Measurements from ENCODE around the gene ADH1C.
"Not testable (repeated sequence)": the region's sequence is repeated elsewhere in the genome, so short reads cannot be mapped to it uniquely, and the experiment has no call there.

Gene ADH1C

DNA sequence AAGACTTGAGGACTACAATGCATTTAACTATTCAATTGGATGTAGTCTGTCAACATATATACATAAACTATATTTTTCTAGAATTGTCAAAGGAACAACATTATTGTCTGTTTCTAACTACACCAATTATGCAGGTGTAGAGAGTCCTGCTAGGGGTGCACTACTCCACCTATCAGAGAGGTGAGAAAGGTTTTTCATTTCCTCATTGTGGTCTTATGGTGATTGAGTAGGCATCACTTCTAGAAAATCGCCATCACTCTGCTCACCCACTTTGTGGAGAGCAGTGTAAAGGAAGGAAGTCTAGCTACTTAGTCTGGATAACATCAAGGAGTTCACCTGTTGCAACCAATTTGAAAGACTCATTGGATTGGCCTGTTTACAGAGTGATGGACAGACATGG lies 4.4 kb upstream of the ADH1C start:
- no peak for FAIRE-seq

DNA sequence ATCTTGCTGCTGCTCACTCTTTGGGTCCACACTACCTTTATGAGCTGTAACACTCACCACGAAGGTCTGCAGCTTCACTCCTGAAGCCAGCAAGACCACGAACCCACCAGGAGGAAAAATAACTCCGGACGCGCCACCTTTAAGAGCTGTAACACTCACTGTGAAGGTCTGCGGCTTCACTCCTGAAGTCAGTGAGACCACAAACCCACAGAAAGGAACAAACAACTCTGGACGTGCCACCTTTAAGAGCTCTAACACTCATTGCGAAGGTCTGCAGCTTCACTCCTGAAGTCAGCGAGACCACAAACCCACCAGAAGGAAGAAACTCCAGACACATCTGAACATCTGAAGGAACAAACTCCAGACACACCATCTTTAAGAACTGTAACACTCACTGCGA lies 3.6 kb upstream of the ADH1C start:
- not testable (repeated sequence) for FAIRE-seq

- FAIRE-seq: no peak
Measured at GRCh38 chr4:99351487-99351886, 1.1 kb downstream of the ADH1C start.

DNA sequence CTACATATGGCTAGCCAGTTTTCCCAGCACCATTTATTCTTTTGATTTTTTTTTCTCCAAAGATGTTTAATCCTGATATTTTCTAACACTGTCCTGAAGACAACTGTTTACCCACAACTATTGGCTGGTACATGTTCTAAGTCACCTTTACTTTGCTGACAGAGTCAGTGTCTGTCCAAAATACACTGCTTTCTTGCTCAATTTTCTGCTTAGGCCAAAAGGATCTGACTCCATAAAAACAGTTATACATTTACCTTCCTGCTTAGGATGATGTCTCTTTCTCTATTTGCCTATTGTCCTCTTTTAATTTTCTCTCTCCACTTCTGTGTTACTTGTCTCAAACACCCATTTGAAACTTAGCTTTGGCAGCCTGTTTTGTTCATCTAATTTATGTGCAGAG lies 3.2 kb downstream of the ADH1C start:
- no peak for FAIRE-seq

- FAIRE-seq: not testable (repeated sequence)
Measured at GRCh38 chr4:99342624-99343023, 9.9 kb downstream of the ADH1C start.

DNA sequence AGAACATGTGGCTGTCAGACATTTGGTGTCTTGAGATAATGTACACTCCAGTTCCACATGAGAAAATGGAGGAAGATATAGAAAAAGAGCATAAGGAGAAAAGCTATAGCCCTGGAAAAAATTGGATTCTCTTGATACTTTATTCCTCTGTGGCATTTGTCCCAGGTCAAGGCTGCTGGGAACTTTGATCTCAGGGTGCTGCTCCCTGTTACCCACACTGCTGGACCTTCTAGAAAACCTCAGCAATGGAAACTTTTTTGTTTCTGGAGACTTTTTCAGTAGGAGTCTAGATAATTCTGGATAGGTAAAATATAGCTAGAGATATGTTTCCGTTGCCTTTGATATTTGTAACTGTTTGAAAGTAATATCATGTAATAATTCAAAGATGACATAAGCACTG lies 11.1 kb downstream of the ADH1C start:
- FAIRE-seq: no peak

DNA sequence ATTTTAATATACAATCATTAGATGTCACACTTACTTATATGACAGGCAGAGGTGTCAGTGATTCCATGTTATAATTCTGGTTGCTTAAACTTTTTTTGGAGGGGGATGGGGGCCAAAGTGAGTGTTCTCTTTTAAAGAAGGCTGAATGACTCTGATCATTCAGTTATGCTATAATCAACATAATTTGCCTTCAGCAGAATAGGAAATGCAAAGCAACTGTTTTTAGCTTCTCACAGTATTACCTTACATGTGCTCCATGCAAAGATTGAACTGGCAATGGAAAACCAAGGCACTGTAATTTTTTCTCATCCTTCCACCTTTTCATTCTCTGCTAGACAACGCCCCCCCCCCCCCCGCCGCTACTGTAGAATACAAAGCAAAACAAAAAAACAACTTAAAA lies 13.4 kb downstream of the ADH1C start:
- FAIRE-seq: no peak

DNA sequence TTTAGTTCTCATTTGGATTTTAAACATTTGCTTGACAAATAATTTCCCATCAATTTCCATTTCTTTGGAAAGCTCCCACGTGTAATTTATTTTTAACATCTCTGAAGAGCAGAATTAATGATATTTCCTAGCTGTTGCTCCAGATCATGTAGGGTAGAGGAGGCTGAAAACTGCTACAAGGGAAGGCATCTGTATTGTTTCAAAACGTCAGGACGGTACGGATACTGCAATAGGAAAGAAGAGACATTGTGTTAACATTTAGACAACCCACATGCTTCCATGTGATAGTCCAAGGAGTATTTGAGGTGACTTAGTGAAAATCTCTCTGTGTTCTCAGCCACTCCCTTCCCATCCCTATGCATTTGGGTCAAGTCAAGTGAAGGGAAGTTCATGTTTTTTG lies 16.0 kb downstream of the ADH1C start:
- FAIRE-seq: no peak

GRCh38 chr4:99334880-99335279 lies 17.7 kb downstream of the ADH1C start:
- FAIRE-seq: no peak

DNA sequence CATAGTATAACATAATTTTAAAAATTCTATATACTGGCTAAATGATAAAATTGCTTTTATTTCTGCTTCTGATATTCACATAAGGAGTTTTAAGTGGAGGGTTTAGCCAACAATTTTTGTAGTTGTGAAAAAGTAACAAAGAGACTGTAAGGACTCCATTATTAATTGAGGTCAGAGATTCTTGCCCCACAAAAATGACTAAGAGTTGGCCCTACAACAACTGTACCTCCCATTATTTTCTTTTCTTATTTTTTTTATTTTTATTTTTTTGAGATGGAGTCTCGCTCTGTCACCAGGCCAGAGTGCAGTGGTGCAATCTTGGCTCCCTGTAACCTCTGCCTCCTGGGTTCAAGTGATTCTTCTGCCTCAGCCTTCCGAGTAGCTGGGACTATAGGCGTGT lies 21.9 kb downstream of the ADH1C start:
- FAIRE-seq: no peak

GRCh38 chr4:99329876-99330275 lies 22.7 kb downstream of the ADH1C start:
- no peak for FAIRE-seq

DNA sequence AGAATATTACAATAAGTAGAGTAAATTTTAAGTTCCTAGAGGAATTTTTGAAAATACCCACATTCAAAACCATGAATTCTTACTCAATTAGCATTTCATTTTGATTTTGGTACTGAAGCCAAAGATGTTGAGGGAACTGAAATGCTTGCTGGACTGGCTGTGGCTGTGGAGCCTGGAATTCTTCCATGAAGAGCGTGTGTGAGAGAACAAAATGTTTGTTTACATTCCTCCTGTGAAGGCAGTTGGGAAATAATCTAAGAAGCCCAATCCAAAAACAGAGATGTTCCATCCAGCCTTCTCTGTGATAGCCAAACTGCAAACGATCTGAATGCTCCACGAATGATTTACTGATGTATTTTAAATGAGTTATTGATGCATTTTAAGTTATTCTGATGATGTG lies 27.6 kb downstream of the ADH1C start:
- FAIRE-seq: peak; percentile 98

DNA sequence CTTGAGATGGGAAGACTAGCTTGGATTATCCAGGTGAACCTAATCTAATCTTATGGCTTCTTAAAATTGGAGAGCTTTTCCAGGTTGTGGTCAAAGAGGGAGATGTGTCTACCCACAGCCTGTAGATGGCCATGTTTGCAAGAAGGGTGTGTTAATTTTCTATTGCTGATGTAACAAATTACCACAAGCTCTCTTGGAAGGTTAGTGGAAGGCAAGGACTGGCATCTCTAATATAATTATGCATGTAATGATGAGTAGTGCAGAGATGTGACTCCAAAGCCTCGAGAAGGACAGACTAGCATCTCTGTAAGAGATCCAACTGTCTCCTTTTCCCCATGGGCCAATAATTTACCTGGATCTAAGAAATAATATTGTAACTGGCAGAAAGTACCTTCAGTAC lies 28.2 kb downstream of the ADH1C start:
- FAIRE-seq: no peak

- FAIRE-seq: no peak
Measured at GRCh38 chr4:99323756-99324155, 28.8 kb downstream of the ADH1C start.

DNA sequence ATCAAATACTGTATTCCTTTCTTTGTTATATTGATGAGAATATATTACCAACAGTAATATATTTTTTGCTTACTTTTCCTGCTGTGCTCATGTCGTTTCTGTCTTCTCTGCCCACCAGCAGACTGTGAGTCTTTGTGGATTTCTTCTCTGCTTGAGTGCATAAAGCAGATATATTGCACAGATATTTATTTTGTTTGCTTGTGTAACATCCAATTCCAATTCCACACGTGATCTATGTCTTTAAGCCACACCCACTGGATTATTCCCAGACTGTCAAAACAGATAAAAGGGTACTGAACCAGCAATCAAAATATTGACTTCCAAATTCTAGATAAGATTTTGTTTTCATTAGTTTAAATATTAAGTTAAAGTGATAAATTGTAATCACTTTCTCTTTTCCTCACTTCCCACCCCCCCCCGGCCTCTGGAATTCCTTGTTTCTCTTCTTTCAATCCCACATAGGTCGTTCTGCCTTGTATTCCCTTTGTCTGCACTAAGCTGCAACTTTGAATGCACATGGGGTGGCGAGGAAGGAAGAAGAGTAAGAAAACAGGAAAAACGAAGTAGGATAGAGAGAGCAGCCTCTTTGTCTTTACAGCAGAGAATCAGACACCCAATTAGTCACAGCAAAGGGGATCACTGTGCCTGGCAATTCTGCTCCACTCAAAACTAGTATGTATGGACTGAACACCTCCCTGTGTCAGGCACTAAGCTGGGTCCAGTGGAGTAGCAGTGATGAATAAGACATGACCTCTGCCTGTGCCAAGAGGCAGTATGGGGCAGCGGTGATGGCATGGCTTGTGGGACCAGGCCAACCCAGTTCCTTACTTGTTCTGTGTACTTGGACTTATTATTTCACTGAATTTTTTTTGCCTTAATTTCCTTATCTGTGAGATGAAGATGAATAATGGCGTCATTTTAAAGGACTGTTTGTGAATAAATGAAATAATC lies 31.0 kb downstream of the ADH1C start, which contains the start of gene ADH1B:
Gene ADH1B (minus strand): TSS at position 161 of the 951 bp plus-strand sequence. CDS start 70 bp downstream, at position 91.
- FAIRE-seq: no peak

DNA sequence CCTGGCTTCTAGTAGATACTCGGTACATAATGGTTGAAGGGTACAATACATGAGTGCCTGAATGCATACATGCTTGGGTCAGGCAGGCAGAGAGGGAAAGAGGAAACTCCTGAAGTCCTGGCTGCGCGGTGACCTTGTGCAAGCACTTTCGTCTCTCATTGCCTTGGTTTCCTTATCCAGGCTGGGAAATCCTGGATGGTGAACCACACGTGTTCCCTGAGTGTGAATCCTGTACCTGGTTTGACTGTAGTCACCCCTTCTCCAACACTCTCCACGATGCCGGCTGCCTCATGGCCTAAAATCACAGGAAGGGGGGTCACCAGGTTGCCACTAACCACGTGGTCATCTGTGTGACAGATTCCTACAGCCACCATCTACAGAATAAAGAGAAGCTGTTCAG lies 34.7 kb downstream of the ADH1C start:
- not testable (repeated sequence) for FAIRE-seq

- no peak for FAIRE-seq
Measured at GRCh38 chr4:99317354-99317753, 35.2 kb downstream of the ADH1C start.

DNA sequence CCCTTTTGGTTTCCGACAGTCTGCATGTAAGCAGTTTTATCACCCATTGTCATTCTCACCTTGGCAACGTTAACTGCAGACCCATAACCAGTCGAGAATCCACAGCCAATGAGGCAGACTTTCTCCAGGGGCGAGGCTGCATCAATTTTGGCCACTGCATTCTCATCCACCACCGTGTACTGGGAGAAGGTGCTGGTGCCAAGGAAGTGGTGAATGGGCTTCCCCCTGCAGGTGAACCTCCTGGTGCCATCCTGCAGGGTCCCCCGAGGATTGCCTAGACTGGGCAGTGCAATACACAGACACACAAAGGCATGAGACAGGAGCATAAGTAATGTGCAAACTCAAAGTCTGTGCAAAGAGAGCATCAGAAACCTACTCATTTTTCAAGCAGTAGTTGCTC lies 36.7 kb downstream of the ADH1C start:
- FAIRE-seq: no peak

GRCh38 chr4:99314211-99314610 lies 38.3 kb downstream of the ADH1C start:
- FAIRE-seq: no peak

DNA sequence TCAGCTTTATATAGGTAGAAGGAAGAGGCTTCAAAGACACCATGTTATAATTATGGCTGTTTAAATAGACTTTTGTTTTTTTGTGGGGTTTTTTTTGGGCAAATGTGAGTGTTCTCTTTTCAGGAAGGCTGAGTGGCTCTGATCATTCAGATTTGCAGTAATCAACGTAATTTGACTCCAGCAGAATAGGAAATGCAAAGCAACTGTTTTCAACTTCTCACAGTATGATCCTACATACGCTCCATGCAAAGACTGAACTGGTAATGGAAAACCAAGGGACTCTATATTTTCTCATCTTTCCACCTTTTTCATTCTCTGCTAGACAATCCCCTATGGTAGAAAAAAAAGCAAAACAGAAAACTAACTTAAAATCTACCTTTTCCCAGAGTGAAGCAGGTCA lies 42.2 kb downstream of the ADH1C start:
- no peak for FAIRE-seq

DNA sequence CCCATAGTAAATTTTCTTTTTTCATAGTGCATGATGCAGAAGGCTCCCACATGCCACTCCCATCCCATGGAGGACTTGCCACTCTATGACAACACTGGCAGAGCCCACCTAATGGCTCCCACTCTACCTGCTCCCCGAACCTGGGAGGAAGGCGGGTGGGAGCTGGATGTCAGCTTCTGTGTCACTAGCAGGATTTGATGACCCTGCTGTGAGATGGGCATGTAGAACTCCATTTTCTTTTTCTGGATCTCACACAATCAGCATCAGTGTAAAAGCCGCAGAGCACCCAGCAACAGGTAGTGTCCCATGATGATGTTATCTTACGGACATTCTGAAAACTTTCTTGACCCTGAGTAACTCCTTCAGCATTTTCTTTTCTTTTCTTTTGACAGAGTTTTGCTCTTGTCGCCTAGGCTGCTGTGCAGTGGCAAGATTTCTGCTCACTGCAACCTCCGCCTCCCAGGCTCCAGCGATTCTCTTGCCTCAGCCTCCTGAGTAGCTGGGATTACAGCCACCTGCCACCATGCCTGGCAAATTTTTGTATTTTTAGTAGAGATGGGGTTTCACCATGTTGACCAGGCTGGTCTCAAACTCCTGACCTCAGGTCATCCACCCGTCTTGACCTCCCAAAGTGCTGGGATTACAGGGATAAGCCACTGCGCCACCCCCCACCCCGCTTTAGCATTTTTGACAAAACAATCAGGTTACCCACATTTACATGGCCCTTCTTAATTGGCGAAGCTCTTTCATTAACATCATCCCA lies 46.7 kb downstream of the ADH1C start:
- no peak for FAIRE-seq

DNA sequence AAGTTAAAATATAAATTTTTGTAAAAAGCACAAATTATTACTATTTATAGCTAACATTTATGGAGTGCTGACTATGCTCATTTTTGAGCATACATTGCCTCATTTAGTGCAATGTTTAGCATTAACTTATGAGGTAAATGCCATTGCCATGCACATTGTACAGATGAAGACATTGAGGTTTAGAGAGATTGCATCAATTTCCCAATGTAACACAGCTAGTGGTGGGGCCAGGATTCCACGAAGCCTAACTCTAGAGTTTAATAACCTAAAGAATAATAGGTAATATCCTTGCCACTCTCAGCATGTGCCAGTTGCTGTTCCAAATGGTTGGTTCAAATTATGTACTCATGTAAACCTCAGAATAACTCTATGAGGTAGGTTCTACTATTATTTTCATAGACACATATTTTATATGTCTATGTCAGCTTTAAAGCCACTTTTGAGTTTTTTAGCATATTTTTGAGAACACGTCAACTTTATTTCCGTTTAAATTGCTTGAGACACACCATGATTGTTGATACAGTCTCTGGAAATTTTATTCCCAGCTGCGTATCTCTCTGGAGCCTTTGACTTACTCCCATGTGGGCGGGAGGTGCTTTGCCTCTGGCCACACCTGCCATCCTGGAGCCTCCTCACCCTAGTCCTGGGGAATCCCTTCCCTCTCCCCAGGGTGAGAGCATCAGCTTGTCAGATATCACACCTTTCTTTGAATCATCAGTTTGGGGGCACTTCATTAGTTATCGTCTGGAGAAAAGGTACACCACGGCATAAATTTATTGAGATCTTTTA lies 51.0 kb downstream of the ADH1C start:
- no peak for FAIRE-seq

GRCh38 chr4:99300934-99301333 lies 51.6 kb downstream of the ADH1C start:
- FAIRE-seq: peak; percentile 100

Data from endometrium (tissue), 2 donors.